ENCODE measurements around the gene GRAMD1B. TPM values are rescaled to one million over a fixed set of nuclear protein-coding genes. Genes with fewer than 3 reads are reported as not detected.

The GRAMD1B gene
- total RNA-seq, 1 experiment from 2014 or later = 82.1 TPM

- Histone ChIP-seq H2AFZ (ENCODE audit: low read length) (no peak overlapping the region), H3F3A (ENCODE audit: low read length, unreplicated experiment) (no peaks in the 10 kb centered on the region), H3K27ac (ENCODE audit: low read length) (peak overlapping the region; percentile 85), H3K4me2 (ENCODE audit: low read length) (no peak overlapping the region), H3K36me3 (ENCODE audit: low read depth, low read length) (peaks cover 27% of the 10 kb centered on the region), H3K27me3 (ENCODE audit: low read length) (no peaks in the 10 kb centered on the region), H4K20me1 (ENCODE audit: low read length) (no peaks in the 10 kb centered on the region), H3K4me1 (ENCODE audit: insufficient read depth, low read length) (peaks cover 25% of the 10 kb centered on the region), H3K9me2 (replicated peaks; ENCODE audit: low read length) (no peaks in the 10 kb centered on the region), H3K4me3 (ENCODE audit: low read length) (no peak overlapping the region), H3K9me3 (ENCODE audit: low read length) (no peaks in the 10 kb centered on the region), H3K9ac (ENCODE audit: low read length) (peak overlapping the region; percentile 63), H3K79me2 (ENCODE audit: low read length) (peaks cover 35% of the 10 kb centered on the region)
- ChIA-PET POLR2A (ENCODE audit: unreplicated experiment) (no interaction called here), CTCF (interaction anchor here (0.8 to 1.0 kb wide), 2 partner anchors 72 to 75 kb away, joined by 6 to 7 read pairs; no protein-coding TSS in a partner anchor)
- intact Hi-C loops (cut with micrococcal nuclease) = no loop called here
- no peak for ATAC-seq
- BruUV-seq (replicated peaks) = no TSS peak
- TF ChIP-seq EZH2 (IDR thresholded peaks at IDR 0.05; ENCODE audit: low read length, unreplicated experiment) (no peak), EZH2phosphoT487 (IDR thresholded peaks at IDR 0.05; ENCODE audit: borderline replicate concordance, low read length) (no peak), CTCF (conservative IDR thresholded peaks at IDR 0.05; ENCODE audit: low read depth, low read length) (no peak)
- no peak for DNase-seq
These were observed 52.1 kb downstream of the GRAMD1B start for GRCh38 chr11:123482218-123482617.

- peaks cover 35% of the 10 kb centered on the region for H3K79me2 ChIP-seq (ENCODE audit: low read length)
- H3K27me3 ChIP-seq (ENCODE audit: low read length) = no peaks in the 10 kb centered on the region
- H3K27ac ChIP-seq (ENCODE audit: low read length) = peak overlapping the region; percentile 85
- peak overlapping the region; percentile 62 for H3K4me2 ChIP-seq (ENCODE audit: low read length)
- peaks cover 23% of the 10 kb centered on the region for H3K4me1 ChIP-seq (ENCODE audit: insufficient read depth, low read length)
- H3K36me3 ChIP-seq (ENCODE audit: low read depth, low read length) = peaks cover 32% of the 10 kb centered on the region
- H3K9me2 ChIP-seq (replicated peaks; ENCODE audit: low read length) = no peaks in the 10 kb centered on the region
- ChIA-PET CTCF (interaction anchor here (0.5 to 1.0 kb wide), 6 partner anchors 28 to 460 kb away, joined by 3 to 7 read pairs (median 3); no protein-coding TSS in a partner anchor), POLR2A (ENCODE audit: unreplicated experiment) (no interaction called here)
- no peak overlapping the region for H3K4me3 ChIP-seq (ENCODE audit: low read length)
- H3K9ac ChIP-seq (ENCODE audit: low read length) = peak overlapping the region; percentile 63
- intact Hi-C loops (cut with micrococcal nuclease) = no loop called here
- H4K20me1 ChIP-seq (ENCODE audit: low read length) = no peaks in the 10 kb centered on the region
- ATAC-seq (peak; percentile 93), DNase-seq (peak; percentile 95)
- TF ChIP-seq EZH2 (IDR thresholded peaks at IDR 0.05; ENCODE audit: low read length, unreplicated experiment) (no peak), CTCF (conservative IDR thresholded peaks at IDR 0.05; ENCODE audit: low read depth, low read length) (no peak), EZH2phosphoT487 (IDR thresholded peaks at IDR 0.05; ENCODE audit: borderline replicate concordance, low read length) (no peak)
- no peaks in the 10 kb centered on the region for H3K9me3 ChIP-seq (ENCODE audit: low read length)
- no TSS peak for BruUV-seq (replicated peaks)
- H2AFZ ChIP-seq (ENCODE audit: low read length) = no peak overlapping the region
- H3F3A ChIP-seq (ENCODE audit: low read length, unreplicated experiment) = no peaks in the 10 kb centered on the region
These were observed 53.0 kb downstream of the GRAMD1B start for GRCh38 chr11:123483058-123483457.

GRCh38 chr11:123483466-123483865, 53.4 kb downstream of the GRAMD1B start:
- ATAC-seq (no peak), DNase-seq (no peak)
- H3K4me3 ChIP-seq (ENCODE audit: low read length) = no peak overlapping the region
- no peak for TF ChIP-seq EZH2phosphoT487 (IDR thresholded peaks at IDR 0.05; ENCODE audit: borderline replicate concordance, low read length)
- peaks cover 35% of the 10 kb centered on the region for H3K36me3 ChIP-seq (ENCODE audit: low read depth, low read length)
- H3K9me2 ChIP-seq (replicated peaks; ENCODE audit: low read length) = no peaks in the 10 kb centered on the region
- no peaks in the 10 kb centered on the region for H3K27me3 ChIP-seq (ENCODE audit: low read length)
- H3K27ac ChIP-seq (ENCODE audit: low read length) = peak overlapping the region; percentile 85
- peaks cover 21% of the 10 kb centered on the region for H3K4me1 ChIP-seq (ENCODE audit: insufficient read depth, low read length)
- H3K4me2 ChIP-seq (ENCODE audit: low read length) = peak overlapping the region; percentile 62; the same call in 1 of the 2 replicates
- CTCF ChIA-PET = interaction anchor here (1.0 kb wide), 1 partner anchor 76 kb away, joined by 6 read pairs; no protein-coding TSS in a partner anchor
- no peaks in the 10 kb centered on the region for H3F3A ChIP-seq (ENCODE audit: low read length, unreplicated experiment)
- BruUV-seq (replicated peaks) = no TSS peak
- peak overlapping the region; percentile 52 for H3K9ac ChIP-seq (ENCODE audit: low read length)
- peaks cover 35% of the 10 kb centered on the region for H3K79me2 ChIP-seq (ENCODE audit: low read length)
- H2AFZ ChIP-seq (ENCODE audit: low read length) = no peak overlapping the region
- POLR2A ChIA-PET (ENCODE audit: unreplicated experiment) = no interaction called here
- intact Hi-C loops (cut with micrococcal nuclease) = no loop called here
- H4K20me1 ChIP-seq (ENCODE audit: low read length) = no peaks in the 10 kb centered on the region
- H3K9me3 ChIP-seq (ENCODE audit: low read length) = no peaks in the 10 kb centered on the region
